Small intestine (tissue), 7 donors: ENCODE data around the gene TBC1D17. TPM values are rescaled to one million over a fixed set of nuclear protein-coding genes. Genes with fewer than 3 reads are reported as not detected.

ENCODE experiments used
- DNase-seq, 2 donors: peaks; one replicate each; pipeline versions ENCODE4 v3.0.0 to v3.0.0-alpha.2; 2013
- FAIRE-seq: peaks from 2 replicates; lab custom pipeline; 2012; peaks lifted over from hg19 to GRCh38; lab: Jason Lieb, UNC
- H3K27ac ChIP-seq, 3 donors: one replicate each; pipeline ENCODE4 v1.5.1; 2013; ENCODE audit warnings: low read length in 2 of 3, mild to moderate bottlenecking in 2 of 3, control low read depth in 1 of 3, inconsistent platforms in 1 of 3, low read depth in 1 of 3, moderate library complexity in 1 of 3
- H3K27me3 ChIP-seq, 3 donors: one replicate each; pipeline ENCODE4 v1.6.1; 2013; ENCODE audit warnings: low read length in 3 of 3, inconsistent platforms in 1 of 3; ENCODE audit not compliant: control insufficient read depth in 3 of 3, insufficient read depth in 3 of 3
- H3K36me3 ChIP-seq, 3 donors: one replicate each; pipeline ENCODE4 v1.6.1; 2013; ENCODE audit warnings: low read length in 3 of 3, inconsistent platforms in 1 of 3, low read depth in 1 of 3, mild to moderate bottlenecking in 1 of 3, moderate library complexity in 1 of 3; ENCODE audit not compliant: control insufficient read depth in 3 of 3, insufficient read depth in 2 of 3
- H3K4me1 ChIP-seq, 3 donors: one replicate each; pipeline ENCODE4 v1.6.1; 2013; ENCODE audit warnings: low read length in 2 of 3, inconsistent platforms in 1 of 3, low read depth in 1 of 3, mild to moderate bottlenecking in 1 of 3, moderate library complexity in 1 of 3; ENCODE audit not compliant: control insufficient read depth in 3 of 3, insufficient read depth in 2 of 3
- H3K4me3 ChIP-seq, 3 donors: one replicate each; pipeline ENCODE4 v1.5.1; 2013; ENCODE audit warnings: low read length in 3 of 3, control low read depth in 1 of 3, inconsistent platforms in 1 of 3, low read depth in 1 of 3, mild to moderate bottlenecking in 1 of 3, moderate library complexity in 1 of 3
- H3K9me3 ChIP-seq, 2 donors: one replicate each; pipeline ENCODE4 v1.6.1; 2013; ENCODE audit warnings: low read depth in 1 of 2, low read length in 1 of 2; ENCODE audit not compliant: control insufficient read depth in 2 of 2, insufficient read depth in 1 of 2
- WGBS, 3 donors: extraction: QIAGEN DNeasy Blood & Tissue Kit; methylation state at CpG; one replicate each; pipeline ENCODE4 v1.1.7; 2013; 5-methylcytosine and 5-hydroxymethylcytosine counted together
- polyA plus RNA-seq, 4 donors: library from polyadenylated mRNA; stranded (reverse) in 3 of 4; unstranded in 1 of 4; fragments of 200-250 nt in 3 of 4; fragments of 120-200 nt in 1 of 4; gene quantifications; one replicate each; pipeline versions ENCODE4 v1.2.1 to v1.2.3, GENCODE V29; 2013
- donor health status: healthy with polysubstance abuse.
- donor health status: control.
- donor health status: control.
- donor health status: Bipolar disorder and iron deficiency.
- donor health status: healthy.

TBC1D17 gene
- polyA plus RNA-seq, 4 donors, result 23.6 to 52.6 (median 36.4) TPM

DNA sequence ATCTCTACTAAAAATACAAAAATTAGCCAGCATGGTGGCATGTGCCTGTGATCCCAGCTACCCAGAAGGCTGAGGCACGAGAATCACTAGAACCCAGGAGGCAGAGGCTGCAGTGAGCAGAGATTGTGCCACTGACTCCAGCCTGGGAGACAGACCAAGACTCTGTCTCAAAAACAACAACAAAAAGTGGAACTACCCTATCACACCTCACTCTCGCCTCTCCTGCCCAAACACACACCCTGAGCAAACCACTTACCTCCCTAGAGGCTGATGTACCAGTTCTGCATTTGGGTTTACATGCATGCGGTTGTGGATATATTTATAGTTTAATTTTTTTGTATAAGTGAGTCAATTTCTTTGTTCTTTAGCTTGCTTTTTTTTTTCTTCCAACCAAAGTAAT is 34.2 kb upstream of the TBC1D17 start:
- FAIRE-seq (no peak), DNase-seq (no peak)
- peaks cover 2 to 32% (median 5%) of the 10 kb centered on the region in 3 donors for H3K36me3 ChIP-seq
- H3K4me1 ChIP-seq, result no peaks in the 10 kb centered on the region
- H3K27ac ChIP-seq, result no peak overlapping the region
- H3K27me3 ChIP-seq, result no peaks in the 10 kb centered on the region
- no peaks in the 10 kb centered on the region for H3K9me3 ChIP-seq
- whole genome bisulfite sequencing, 3 donors, result 83 to 95% (median 91%) methylated on average over 3 of the region's 3 CpGs
- H3K4me3 ChIP-seq, result no peak overlapping the region

DNA sequence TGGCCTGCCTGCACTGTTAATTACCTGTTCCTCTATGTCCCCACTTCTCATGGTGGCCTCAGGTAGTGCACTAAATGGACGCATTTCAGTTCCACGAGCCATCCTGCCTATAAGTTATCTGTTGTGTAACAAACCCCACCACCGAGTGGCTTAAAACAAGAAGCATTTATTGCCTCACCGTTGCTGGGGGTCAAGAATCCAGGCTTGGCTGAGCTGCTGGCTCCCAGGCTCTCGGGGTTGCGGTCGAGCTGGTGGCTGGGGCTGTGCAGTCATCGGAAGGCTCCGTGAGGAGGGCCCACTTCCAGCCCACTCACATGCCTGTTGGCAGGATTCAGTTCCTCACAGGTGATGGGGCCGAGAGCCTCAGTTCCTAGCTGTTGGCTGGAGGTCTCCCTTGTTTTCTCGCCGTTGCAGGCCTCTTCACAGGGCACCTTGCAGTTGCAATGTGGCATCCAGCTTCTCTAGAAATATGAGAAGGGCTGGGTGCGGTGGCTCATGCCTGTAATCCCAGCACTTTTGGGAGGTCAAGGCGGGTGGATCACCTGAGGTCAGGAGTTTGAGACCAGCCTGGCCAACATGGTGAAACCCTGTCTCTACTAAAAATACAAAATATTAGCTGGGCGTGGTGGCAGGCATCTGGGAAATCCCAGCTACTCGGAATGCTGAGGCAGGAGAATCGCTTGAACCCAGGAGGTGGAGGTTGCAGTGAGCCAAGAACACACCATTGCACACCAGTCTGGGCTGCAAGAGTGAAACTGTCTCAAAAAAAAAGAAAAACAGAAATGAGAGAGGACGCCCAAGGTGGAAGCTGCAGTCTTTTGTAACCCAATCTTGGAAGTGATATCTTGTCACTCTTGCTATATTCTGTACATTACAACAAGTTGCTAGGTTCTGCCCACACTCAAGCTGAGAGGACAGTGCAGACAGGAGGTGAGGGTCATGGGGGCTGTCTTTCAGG is 33.1 kb upstream of the TBC1D17 start:
- no peak for FAIRE-seq
- Histone ChIP-seq H3K36me3 (peaks cover 0 to 22% (median 0%) of the 10 kb centered on the region in 3 donors), H3K9me3 (peaks cover 0 to 11% of the 10 kb centered on the region in 2 donors), H3K4me1 (no peaks in the 10 kb centered on the region), H3K27me3 (no peaks in the 10 kb centered on the region), H3K27ac (no peak overlapping the region), H3K4me3 (no peak overlapping the region)
- WGBS, 3 donors, result 81 to 83% (median 82%) methylated on average over 18 of the region's 18 CpGs
- no peak for DNase-seq

DNA sequence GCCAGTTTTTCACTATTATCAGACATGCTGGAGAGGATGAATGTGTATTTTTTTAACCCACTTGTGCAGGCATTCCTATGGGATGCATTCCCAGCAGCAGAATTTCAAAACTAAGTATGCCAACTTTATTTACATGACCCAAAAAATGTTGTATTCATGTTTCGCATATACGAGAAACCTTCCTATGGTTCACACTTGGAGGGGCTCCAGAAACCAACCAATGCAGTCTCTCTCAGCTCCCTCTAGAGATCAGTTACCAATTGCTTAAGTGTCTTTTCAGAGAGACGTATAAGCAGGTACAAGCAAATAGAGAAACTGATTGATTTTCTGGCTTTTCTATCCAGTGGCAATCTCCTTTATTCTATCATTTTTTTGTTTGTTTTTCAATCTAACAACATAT is 32.1 kb upstream of the TBC1D17 start:
- Histone ChIP-seq H3K9me3 (peaks cover 0 to 18% of the 10 kb centered on the region in 2 donors), H3K4me3 (no peak overlapping the region)
- 56 to 69% (median 65%) methylated on average over 3 of the region's 3 CpGs for WGBS, 3 donors

DNA sequence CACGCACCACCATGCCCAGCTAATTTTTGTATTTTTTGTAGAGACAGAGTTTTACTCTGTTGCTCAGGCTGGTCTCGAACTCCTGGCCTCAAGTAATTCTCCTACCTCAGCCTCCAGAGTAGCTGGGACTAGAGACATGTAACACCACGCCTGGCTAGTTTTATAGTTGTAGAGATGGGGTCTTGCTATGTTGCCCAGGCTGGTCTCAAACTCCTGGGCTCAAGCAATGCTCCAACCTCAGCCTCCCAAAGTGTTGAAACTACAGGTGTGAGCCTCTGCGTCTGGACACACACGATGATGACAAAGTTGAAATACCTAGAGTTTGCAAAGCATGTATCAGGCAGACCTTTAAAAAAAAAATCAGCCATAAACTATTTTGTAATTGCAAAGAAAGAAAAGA is 31.1 kb upstream of the TBC1D17 start:
- no peak overlapping the region for H3K4me3 ChIP-seq
- peaks cover 0 to 18% of the 10 kb centered on the region in 2 donors for H3K9me3 ChIP-seq
- peaks cover 0 to 4% (median 0%) of the 10 kb centered on the region in 3 donors for H3K4me1 ChIP-seq
- H3K27ac ChIP-seq, result no peak overlapping the region
- no peaks in the 10 kb centered on the region for H3K27me3 ChIP-seq
- WGBS, 3 donors, result 72 to 82% (median 77%) methylated on average over 5 of the region's 5 CpGs
- FAIRE-seq (no peak), DNase-seq (no peak)
- H3K36me3 ChIP-seq, result peaks cover 0 to 7% (median 0%) of the 10 kb centered on the region in 3 donors

More for the DNA sequence above, 32.1 kb upstream of the TBC1D17 start:
- Histone ChIP-seq H3K27me3 (no peaks in the 10 kb centered on the region), H3K27ac (no peak overlapping the region), H3K4me1 (peaks cover 0 to 4% (median 0%) of the 10 kb centered on the region in 3 donors), H3K36me3 (peaks cover 0 to 16% (median 0%) of the 10 kb centered on the region in 3 donors)
- no peak for DNase-seq
- FAIRE-seq, result no peak

DNA sequence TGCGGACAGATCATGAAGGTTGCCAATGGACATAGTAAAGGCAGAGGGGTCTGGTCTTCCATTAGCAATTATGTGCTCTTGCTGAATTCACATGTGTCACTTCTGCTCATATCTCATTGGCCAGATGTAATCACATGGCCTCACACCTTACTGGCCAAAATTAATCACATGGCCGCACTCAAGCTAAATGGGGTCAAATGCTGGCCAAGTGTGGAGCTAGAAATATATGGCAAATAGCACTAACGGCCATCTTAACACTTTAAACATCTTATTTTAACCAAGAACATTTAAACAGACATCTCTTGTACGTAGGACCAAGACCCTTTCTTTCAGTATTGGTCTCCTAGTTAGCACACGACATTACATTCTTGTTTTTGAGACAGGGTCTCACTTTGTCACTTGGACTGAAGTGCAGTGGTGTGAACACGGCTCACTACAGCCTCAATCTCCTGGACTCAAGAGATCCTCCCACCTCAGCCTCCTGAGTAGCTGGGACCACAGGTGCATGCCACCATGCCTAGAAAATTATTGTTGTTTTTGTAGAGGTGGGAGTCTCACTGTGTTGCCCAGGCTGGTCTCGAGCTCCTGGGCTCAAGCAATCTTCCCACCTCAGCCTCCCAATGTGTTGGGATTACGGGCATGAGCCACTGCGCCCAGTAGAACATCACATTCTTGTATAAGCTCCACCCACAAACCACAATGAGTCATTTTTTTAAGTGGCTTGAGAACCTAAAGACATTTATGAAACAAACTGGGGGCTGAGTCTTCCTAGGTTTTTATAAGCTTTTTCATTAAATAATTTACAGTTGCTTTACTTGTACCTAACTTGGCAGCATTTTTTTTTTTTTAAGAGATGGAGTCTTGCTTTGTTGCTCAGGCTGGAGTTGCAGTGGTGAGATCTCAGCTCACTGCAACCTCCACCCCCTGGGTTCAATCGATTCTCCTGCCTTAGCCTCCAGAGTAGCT is 29.5 kb upstream of the TBC1D17 start:
- H3K36me3 ChIP-seq, result peaks cover 0 to 5% (median 0%) of the 10 kb centered on the region in 3 donors
- no peaks in the 10 kb centered on the region for H3K27me3 ChIP-seq
- 76 to 87% (median 84%) methylated on average over 10 of the region's 10 CpGs for WGBS, 3 donors
- DNase-seq (peak in 1 of 2 donors; percentile 25), FAIRE-seq (no peak)
- no peak overlapping the region for H3K4me3 ChIP-seq
- peaks cover 0 to 18% of the 10 kb centered on the region in 2 donors for H3K9me3 ChIP-seq
- H3K27ac ChIP-seq, result no peak overlapping the region
- H3K4me1 ChIP-seq, result peaks cover 0 to 15% (median 0%) of the 10 kb centered on the region in 3 donors

DNA sequence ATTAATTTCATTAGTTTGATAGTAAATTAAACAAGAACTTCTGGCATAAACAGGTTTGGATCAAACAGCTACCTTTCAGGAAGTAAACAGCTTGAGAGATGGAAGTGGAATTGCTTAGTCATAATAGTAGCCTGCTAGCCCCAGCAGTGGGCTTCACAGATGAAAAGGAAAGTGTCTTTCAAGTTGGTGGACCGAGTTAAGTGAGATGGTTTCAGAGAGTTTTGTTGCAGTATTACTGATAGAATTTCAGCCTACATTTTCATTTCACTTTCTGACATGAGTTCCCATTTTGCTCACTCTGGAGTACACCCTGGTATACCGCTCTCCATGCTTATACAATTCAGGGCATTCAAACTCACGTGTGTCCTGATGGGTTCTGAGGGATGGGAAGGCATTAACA is 28.6 kb upstream of the TBC1D17 start:
- no peaks in the 10 kb centered on the region for H3K27me3 ChIP-seq
- H3K4me3 ChIP-seq, result no peak overlapping the region
- H3K27ac ChIP-seq, result no peak overlapping the region
- peaks cover 0 to 20% (median 0%) of the 10 kb centered on the region in 3 donors for H3K4me1 ChIP-seq
- WGBS, 3 donors, result 61 to 83% (median 78%) methylated on average over 3 of the region's 3 CpGs
- peaks cover 0 to 18% of the 10 kb centered on the region in 2 donors for H3K9me3 ChIP-seq
- H3K36me3 ChIP-seq, result peaks cover 0 to 8% (median 0%) of the 10 kb centered on the region in 3 donors
- no peak for DNase-seq
- no peak for FAIRE-seq

DNA sequence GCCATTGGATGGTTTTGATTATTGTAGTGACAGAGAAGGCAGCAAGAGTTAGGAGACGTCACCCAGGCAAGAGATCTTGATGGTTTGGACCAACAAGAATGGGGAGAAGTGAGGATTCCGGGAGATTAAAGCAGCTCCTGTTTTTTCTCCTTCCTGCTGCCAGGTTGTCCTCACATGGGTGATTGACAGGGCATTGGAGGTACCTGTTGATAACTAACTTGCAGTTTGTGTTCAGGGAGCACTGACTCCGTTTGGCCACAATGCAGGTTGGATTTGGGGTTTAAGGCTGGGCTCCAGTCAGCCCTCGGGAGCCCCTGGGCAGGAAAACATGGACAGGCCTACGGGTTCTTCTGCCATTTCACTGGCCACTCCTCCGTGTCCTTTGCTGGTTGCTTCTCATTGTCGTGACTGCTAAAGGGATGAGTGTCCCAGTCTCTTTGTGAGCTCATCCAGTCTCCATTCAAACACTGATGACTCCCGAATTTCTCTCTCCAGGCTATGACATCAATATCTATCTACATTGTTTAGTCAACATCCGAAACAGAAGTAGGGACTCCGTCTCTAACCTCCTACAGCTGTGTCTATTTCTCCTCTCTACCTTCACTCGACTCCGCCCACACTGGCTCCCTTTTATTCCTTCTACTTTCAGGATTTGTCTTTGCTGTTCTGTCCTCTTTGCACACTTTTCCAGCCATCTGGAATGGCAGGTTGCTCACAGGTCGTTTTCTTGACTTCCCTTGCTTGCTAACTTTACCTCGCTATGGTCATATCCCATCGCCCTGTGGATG is 27.9 kb upstream of the TBC1D17 start:
- 82 to 90% (median 89%) methylated on average over 15 of the region's 15 CpGs for WGBS, 3 donors
- peaks cover 0 to 15% (median 0%) of the 10 kb centered on the region in 3 donors for H3K36me3 ChIP-seq
- peak overlapping the region in 2 of 3 donors; percentile 32 to 100 for H3K27ac ChIP-seq
- H3K27me3 ChIP-seq, result no peaks in the 10 kb centered on the region
- FAIRE-seq (no peak), DNase-seq (no peak)
- peak overlapping the region in 1 of 3 donors; percentile 92 for H3K4me3 ChIP-seq
- H3K9me3 ChIP-seq, result peaks cover 0 to 18% of the 10 kb centered on the region in 2 donors
- H3K4me1 ChIP-seq, result peaks cover 0 to 27% (median 0%) of the 10 kb centered on the region in 3 donors
